GM12878 (cell line): ENCODE measurements around the gene TTLL10. TPM values are rescaled to one million over a fixed set of nuclear protein-coding genes. Genes with fewer than 3 reads are reported as not detected.

Source experiments
- ASH2L ChIP-seq: fragments of 300-600, 200-600 bp; sonication (generic); IDR thresholded peaks from 2 replicates; pipeline ENCODE4 v1.6.1; 2017; ENCODE audit warnings: low read depth, mild to moderate bottlenecking, borderline replicate concordance
- BCL11A ChIP-seq: IDR thresholded peaks from 2 replicates; pipeline ENCODE4 v1.6.1; 2011; ENCODE audit warnings: low read depth, low read length
- BMI1 ChIP-seq: fragments of 450-650 bp; IDR thresholded peaks from 2 replicates; pipeline ENCODE4 v1.6.1; 2016; ENCODE audit warnings: mild to moderate bottlenecking, moderate library complexity, borderline replicate concordance
- CBFB ChIP-seq: IDR thresholded peaks from 2 replicates; pipeline ENCODE4 v1.6.1; 2016; ENCODE audit warnings: antibody characterized with exemption, low read depth
- CTCF ChIP-seq, 3 experiments: IDR thresholded peaks in 2 of 3; conservative IDR thresholded peaks in 1 of 3; 2 replicates each; pipeline ENCODE4 v1.5.1; 2011; ENCODE audit warnings: low read depth in 3 of 3, low read length in 3 of 3, mild to moderate bottlenecking in 3 of 3, control low read depth in 2 of 3, moderate library complexity in 2 of 3, inconsistent platforms in 1 of 3, mixed read lengths in 1 of 3; ENCODE audit not compliant: control insufficient read depth in 2 of 3, insufficient read depth in 1 of 3; ENCODE audit errors: extremely low read depth in 1 of 3
- ETV6 ChIP-seq, 2 experiments: fragments of 450-650 bp in 1 of 2; IDR thresholded peaks in 1 of 2; conservative IDR thresholded peaks in 1 of 2; 2 replicates each; pipeline ENCODE4 v1.6.1; 2014; ENCODE audit warnings: antibody characterized with exemption in 1 of 2, borderline replicate concordance in 1 of 2, low read depth in 1 of 2, mild to moderate bottlenecking in 1 of 2, moderate library complexity in 1 of 2
- EZH2 ChIP-seq: IDR thresholded peaks from 2 replicates; pipeline ENCODE4 v1.6.1; 2012; ENCODE audit warnings: low read depth, mild to moderate bottlenecking, control low read depth, inconsistent platforms, low read length, borderline replicate concordance; ENCODE audit not compliant: control insufficient read depth
- FOXM1 ChIP-seq: IDR thresholded peaks from 2 replicates; pipeline ENCODE4 v1.6.1; 2012; ENCODE audit warnings: low read depth, mild to moderate bottlenecking, inconsistent platforms, low read length, moderate library complexity
- IKZF2 ChIP-seq, 2 experiments: fragments of 450-650 bp; IDR thresholded peaks; 2 replicates each; pipeline ENCODE4 v1.6.1; 2017; ENCODE audit warnings: mild to moderate bottlenecking in 2 of 2, moderate library complexity in 2 of 2
- KLF5 ChIP-seq: fragments of 450-650 bp; IDR thresholded peaks from 2 replicates; pipeline ENCODE4 v1.6.1; 2014; ENCODE audit warnings: mild to moderate bottlenecking; ENCODE audit not compliant: partially characterized antibody
- MEF2B ChIP-seq: fragments of 450-650 bp; IDR thresholded peaks from 2 replicates; pipeline ENCODE4 v1.6.1; 2018; ENCODE audit warnings: mild to moderate bottlenecking, moderate library complexity; ENCODE audit not compliant: partially characterized antibody, poor library complexity, severe bottlenecking
- MYB ChIP-seq: fragments of 150-350 bp; IDR thresholded peaks from 2 replicates; pipeline ENCODE4 v1.6.1; 2014; ENCODE audit warnings: mild to moderate bottlenecking, low read depth, low read length, borderline replicate concordance
- NBN ChIP-seq: fragments of 450-650 bp; IDR thresholded peaks from 2 replicates; pipeline ENCODE4 v1.6.1; 2016
- NRF1 ChIP-seq: conservative IDR thresholded peaks from 2 replicates; pipeline ENCODE4 v1.6.1; 2011; ENCODE audit warnings: mild to moderate bottlenecking, low read depth, low read length, improper control_type of control experiment
- POLR2A ChIP-seq: IDR thresholded peaks from 2 replicates; pipeline ENCODE4 v1.6.1; 2011; ENCODE audit warnings: low read depth, mild to moderate bottlenecking, low read length
- SKIL ChIP-seq: fragments of 450-650 bp; IDR thresholded peaks from 2 replicates; pipeline ENCODE4 v1.6.1; 2017; ENCODE audit warnings: mild to moderate bottlenecking, low read depth, inconsistent platforms; ENCODE audit not compliant: poor library complexity, severe bottlenecking
- SMAD1 ChIP-seq: fragments of 450-650 bp; IDR thresholded peaks from 2 replicates; pipeline ENCODE4 v1.6.1; 2018; ENCODE audit warnings: mild to moderate bottlenecking, low read depth; ENCODE audit not compliant: partially characterized antibody
- SMAD5 ChIP-seq: IDR thresholded peaks from 2 replicates; pipeline ENCODE4 v1.6.1; 2016; ENCODE audit warnings: antibody characterized with exemption, low read depth
- TAF1 ChIP-seq: IDR thresholded peaks from 2 replicates; pipeline ENCODE4 v1.6.1; 2011; ENCODE audit warnings: mild to moderate bottlenecking, low read depth, low read length, borderline replicate concordance
- USF2 ChIP-seq: IDR thresholded peaks from 2 replicates; pipeline ENCODE4 v1.6.1; 2011; ENCODE audit warnings: low read depth, low read length, improper control_type of control experiment, borderline replicate concordance
- ZBTB11 ChIP-seq: fragments of 450-650 bp; formaldehyde crosslinking; IDR thresholded peaks from 2 replicates; pipeline ENCODE4 v1.5.0; 2022; ENCODE audit warnings: mild to moderate bottlenecking, missing genetic modification characterization
- ZNF622 ChIP-seq: fragments of 450-650 bp; IDR thresholded peaks from 2 replicates; pipeline ENCODE4 v1.6.1; 2017; ENCODE audit warnings: mild to moderate bottlenecking, inconsistent platforms
- polyA plus RNA-seq, 11 experiments: library from polyadenylated mRNA; depleted of rRNA in 4 of 11; unstranded in 6 of 11; stranded (reverse) in 5 of 11; fragments of >200 nt; fragmentation: Nextera tagmentation in 4 of 11; fragmentation: Illumina TruSeq in 1 of 11; extraction: Ambion mirVana in 4 of 11; extraction: Trizol in 1 of 11; gene quantifications; 1 replicate in 1 of 11; 2 replicates in 10 of 11; pipeline versions ENCODE4 v1.2.1 to v1.2.3, GENCODE V29; 2011 to 2016; ENCODE audit warnings: inconsistent platforms in 2 of 11, missing spikeins in 2 of 11, low read depth in 1 of 11
- total RNA-seq, 4 experiments: library from RNA; depleted of rRNA in 3 of 4; stranded (reverse); fragments of >200 nt in 3 of 4; fragmentation: Illumina TruSeq in 1 of 4; extraction: Trizol in 1 of 4; gene quantifications; 2 replicates each; pipeline versions ENCODE4 v1.2.1 to v1.2.3, GENCODE V29; 2013 to 2021

Gene TTLL10
- total and polyA plus RNA-seq, 10 of the 15 experiments (the other 5 are each of a cell fraction or from before 2014, with no cell fraction given), result not detected

- no peak for TF ChIP-seq ZBTB11 (CRISPR knock-in tag)
- TF ChIP-seq BCL11A, result no peak
- TF ChIP-seq MYB, result no peak
- no peak for TF ChIP-seq SMAD5
- no peak for TF ChIP-seq CTCF (IDR thresholded peaks at IDR 0.05 in 2 of 3, conservative IDR thresholded peaks at IDR 0.05 in 1 of 3; ENCODE audit: control insufficient read depth in 2 of 3, extremely low read depth in 1 of 3, insufficient read depth in 1 of 3, low read depth in 3 of 3, low read length in 3 of 3)
- TF ChIP-seq TAF1, result no peak
- TF ChIP-seq KLF5, result no peak
- TF ChIP-seq CBFB, result no peak
- TF ChIP-seq USF2, result no peak
- TF ChIP-seq SMAD1, result no peak
- TF ChIP-seq NBN, result 0 out of 2 replicates have a peak, but pooled peaks have one; percentile 38
- no peak for TF ChIP-seq BMI1
- no peak for TF ChIP-seq FOXM1
- no peak for TF ChIP-seq ZNF622
- TF ChIP-seq ETV6 (conservative IDR thresholded peaks at IDR 0.05 in 1 of 2, IDR thresholded peaks at IDR 0.05 in 1 of 2; ENCODE audit: borderline replicate concordance in 1 of 2, low read depth in 1 of 2), result 0 out of 4 replicates have a peak, but pooled peaks of 1 of the 2 experiments have one; percentile 19
- TF ChIP-seq MEF2B, result peak; percentile 50
- no peak for TF ChIP-seq POLR2A
- no peak for TF ChIP-seq SKIL
- no peak for TF ChIP-seq EZH2
- TF ChIP-seq IKZF2 (IDR thresholded peaks at IDR 0.05), result peak; percentile 33 to 50; a peak in 2 of 4 replicates
- no peak for TF ChIP-seq ASH2L
- TF ChIP-seq NRF1, result no peak
Measured at GRCh38 chr1:1212780-1213344, 39.2 kb downstream of the TTLL10 start (continued).
